Lower leg skin (tissue), 3 donors: ENCODE data around the gene RPL3.

Source experiments
- CTCF ChIP-seq, 3 donors: fragments of 450-650 bp; IDR thresholded peaks; one replicate each; pipeline ENCODE4 v1.5.1; 2016; ENCODE audit warnings: antibody characterized with exemption in 3 of 3, mild to moderate bottlenecking in 3 of 3, moderate library complexity in 2 of 3
- POLR2A ChIP-seq, 2 donors: fragments of 450-650 bp; IDR thresholded peaks; one replicate each; pipeline ENCODE4 v1.6.1; 2016 to 2017; ENCODE audit warnings: antibody characterized with exemption in 2 of 2, mild to moderate bottlenecking in 1 of 2, moderate library complexity in 1 of 2

- TF ChIP-seq CTCF (IDR thresholded peaks at IDR 0.05) = no peak
- no peak for TF ChIP-seq POLR2A (IDR thresholded peaks at IDR 0.05)
These were observed 7.6 kb downstream of the RPL3 start for GRCh38 chr22:39311592-39312400.
